A673 (cell line): Measurements from ENCODE around the gene KISS1R.

Experiments
- CTCF ChIP-seq: fragments of 300-800, 200-600 bp; sonication (generic); conservative IDR thresholded peaks from 2 replicates; pipeline ENCODE4 v1.5.1; 2017; ENCODE audit warnings: low read depth, mild to moderate bottlenecking, antibody characterized with exemption, low read length, moderate library complexity, mixed read lengths
- EZH2 ChIP-seq: fragments of 200-600 bp; sonication (generic); IDR thresholded peaks from 2 replicates; pipeline ENCODE4 v1.6.1; 2017; ENCODE audit warnings: borderline replicate concordance, low read depth, mild to moderate bottlenecking, mixed read lengths, antibody characterized with exemption, low read length; ENCODE audit not compliant: poor library complexity, severe bottlenecking

GRCh38 chr19:875265-875879 is 41.8 kb upstream of the KISS1R start:
- TF ChIP-seq CTCF (no peak), EZH2 (no peak)
